GM18873 (cell line): ENCODE results near the gene PHIP.

Source experiments
- ATAC-seq: cut with Tn5 transposase; IDR thresholded peaks from one replicate; pipeline ENCODE4 v1.9.1; 2021; ENCODE audit warnings: mild to moderate bottlenecking, moderate library complexity, moderate number of reproducible peaks; ENCODE audit not compliant: unreplicated experiment, low FRiP score

PHIP gene

DNA sequence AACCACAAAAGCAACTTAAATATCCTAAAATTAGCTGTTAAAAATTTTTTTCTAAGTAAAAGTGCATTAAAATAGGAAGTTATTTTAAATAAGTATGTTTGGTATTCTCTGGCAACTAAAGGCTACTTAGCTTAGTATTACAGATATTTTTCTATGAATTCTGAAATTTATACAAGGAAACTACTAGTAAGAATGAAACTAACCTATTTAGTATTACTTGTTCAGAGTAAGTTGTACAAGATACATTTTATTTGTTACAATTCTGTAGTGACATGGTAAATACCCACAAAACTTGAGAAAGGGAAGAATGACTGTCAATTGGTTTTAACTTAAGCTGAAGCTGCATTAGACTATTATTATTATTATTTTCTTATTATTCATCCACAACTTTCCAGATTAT lies 6.5 kb downstream of the PHIP start:
- ATAC-seq = no peak

DNA sequence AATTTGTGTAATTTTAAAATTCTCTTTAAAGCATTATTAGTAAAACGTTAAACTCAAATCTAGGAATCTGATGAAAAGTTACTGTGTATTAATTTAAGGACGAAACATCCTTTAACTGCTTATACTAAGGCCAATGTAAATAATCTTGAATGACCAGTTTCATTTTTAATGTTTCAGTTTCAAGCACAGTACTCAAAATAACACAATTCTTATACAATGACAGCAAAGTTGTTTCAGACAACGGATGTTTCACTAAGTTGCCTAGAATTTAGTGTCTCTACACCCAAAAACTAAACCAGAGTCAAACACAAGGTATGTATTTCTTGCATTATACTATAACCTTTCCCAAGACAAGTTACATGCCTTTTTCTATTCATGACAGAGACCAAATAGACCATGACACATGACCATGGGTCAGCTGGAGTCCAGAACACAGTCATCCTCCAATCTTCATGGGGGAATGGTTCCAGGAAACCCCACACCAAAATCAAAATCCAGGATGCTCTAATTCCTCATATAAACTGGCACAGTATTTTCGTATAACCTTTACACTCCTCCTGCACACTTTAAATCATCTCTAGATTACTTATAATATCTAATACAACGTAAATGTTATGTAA lies 7.7 kb downstream of the PHIP start:
- ATAC-seq = peak; percentile 68

DNA sequence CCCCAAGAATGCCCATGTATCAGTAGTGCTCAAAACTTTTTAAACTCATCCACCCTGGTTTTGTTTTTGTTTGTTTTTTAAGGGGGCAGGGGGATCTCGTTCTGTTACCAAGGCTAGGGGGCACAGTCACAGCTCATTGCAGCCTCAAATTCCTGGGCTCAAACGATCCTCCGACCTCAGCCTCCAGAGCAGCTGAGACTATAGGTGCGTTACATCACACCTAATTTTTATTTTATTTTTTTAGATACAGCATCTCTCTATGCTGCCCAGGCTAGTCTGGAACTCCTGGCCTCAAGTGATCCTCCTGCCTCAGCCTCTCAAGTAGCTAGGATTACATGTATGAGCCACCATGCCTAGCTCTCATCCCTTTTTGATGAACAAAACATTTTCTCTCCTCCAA lies 11.2 kb downstream of the PHIP start:
- no peak for ATAC-seq

DNA sequence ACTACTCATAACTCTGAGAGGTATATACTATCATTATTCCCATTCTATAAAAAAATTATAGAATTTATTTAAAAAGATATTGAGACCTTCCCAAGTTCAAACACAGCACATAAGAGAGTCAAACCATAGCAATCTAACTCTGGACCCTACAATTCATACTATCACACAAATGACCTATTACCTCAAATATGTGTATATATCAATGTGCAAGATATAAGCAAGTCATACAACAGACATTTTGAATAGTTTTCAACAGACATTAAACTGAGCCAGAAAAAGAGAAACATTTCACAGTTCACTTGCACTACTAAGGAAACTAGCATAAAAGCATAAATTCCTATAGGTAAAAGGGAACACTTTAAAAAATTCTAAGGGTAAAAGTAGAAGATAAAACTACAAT lies 11.7 kb downstream of the PHIP start:
- ATAC-seq = no peak

DNA sequence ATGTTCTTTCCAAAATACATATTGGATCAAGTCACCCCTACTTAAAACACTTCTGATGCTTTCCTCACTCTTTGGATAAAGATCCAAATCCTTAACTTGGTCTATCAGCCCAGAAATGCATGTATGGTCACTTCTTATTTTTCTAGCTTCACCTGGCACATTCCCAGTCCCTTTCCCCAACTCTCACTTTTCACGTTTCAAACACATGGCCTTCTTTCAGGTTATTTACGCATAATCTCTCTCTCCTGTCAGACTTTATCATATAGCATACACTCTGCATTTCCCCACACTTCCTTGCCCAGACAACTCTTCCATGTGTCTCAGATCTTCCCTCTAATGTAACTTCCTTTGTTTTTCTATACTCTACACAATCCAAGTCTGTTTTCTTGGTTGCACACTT lies 12.8 kb downstream of the PHIP start:
- ATAC-seq = no peak

DNA sequence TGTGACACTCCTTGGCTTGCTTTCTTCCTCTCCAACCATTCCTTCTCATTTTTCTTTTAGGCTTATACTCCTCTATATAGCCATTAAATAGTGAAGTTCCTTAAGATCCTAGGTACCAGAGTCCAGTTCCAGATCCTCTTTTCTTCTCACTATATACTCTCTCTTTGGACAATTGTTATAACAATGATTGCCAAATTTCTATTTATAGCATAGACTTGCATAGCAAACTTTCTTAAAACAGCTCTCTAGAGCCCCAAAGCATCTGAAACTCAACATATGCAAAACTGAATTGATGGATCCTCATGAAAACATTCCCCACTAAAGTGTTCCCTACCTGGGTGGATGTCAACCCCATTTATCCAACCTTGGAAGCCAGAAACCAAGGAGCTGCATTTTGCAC lies 13.4 kb downstream of the PHIP start:
- no peak for ATAC-seq

DNA sequence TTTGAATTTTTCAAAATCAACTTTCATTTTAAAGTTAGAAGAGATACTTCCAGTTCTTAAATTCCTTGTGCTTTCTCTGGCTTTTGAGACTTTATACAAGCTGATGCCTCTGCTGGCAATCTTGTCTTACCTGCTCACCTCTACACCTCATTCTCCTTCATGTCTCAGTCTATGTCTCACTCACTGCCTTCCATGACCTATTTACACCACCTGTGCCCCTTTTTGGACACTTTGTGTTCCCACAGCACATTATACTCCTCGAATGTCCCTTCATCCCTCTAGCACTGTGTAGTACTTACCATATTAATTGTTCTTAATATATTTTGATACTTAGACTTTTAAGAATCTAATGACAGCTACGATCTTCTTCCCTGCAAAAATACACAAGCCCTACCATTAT lies 15.3 kb downstream of the PHIP start:
- ATAC-seq = no peak

DNA sequence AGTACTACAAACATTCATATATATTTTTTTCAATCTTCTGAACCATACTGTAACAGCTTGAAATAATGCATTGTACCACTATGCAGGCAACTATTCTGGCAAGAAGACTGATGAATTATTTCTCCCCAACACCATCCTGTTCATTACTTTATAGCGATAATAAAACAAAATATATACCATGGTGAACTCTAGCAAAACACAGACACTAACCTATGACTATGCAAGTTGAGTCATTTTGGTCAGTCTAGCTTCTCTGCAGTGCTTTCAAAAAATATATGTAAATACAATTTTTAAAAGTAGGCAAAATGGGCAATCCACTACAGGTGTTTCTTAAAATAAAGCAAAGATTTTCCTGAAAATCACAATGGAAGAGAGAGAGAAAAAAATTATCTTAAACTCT lies 20.3 kb downstream of the PHIP start:
- no peak for ATAC-seq

DNA sequence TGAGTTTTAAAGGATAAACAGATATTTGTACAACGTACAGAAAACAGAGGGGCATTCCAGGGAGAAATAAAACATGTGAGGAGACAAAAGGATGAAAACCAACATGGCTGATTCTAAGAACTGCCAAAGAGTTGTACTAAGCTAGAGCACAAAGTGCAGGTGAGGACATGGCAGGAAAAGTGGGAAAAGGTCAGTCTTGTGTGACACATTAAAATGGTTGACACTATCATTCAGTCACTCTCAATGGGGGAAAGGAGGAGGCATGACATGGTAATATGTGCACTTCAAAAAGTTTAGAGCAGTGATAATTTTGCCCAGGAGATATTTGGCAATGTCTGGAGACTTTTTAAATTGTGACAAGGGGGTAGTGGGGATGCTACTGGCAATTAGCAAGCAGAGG lies 21.8 kb downstream of the PHIP start:
- ATAC-seq = no peak

DNA sequence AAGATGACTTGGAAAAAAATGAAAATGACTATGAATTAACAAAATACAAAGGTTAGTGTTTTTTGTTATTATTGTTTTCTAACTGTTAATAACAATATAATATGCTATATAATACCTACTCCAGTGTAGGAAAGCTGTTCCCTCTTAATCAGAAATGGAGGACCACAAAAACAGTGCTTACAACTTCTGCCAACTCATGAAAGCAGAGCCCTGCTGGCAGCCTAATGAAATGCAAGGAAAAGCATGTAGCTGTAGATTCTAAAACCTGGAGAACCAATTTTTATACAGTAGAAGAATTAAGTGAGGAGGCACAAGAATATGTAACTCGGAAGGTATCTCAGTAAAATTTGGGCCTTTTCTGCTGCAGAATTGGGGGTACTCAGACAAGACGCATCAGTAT lies 29.4 kb downstream of the PHIP start:
- no peak for ATAC-seq

DNA sequence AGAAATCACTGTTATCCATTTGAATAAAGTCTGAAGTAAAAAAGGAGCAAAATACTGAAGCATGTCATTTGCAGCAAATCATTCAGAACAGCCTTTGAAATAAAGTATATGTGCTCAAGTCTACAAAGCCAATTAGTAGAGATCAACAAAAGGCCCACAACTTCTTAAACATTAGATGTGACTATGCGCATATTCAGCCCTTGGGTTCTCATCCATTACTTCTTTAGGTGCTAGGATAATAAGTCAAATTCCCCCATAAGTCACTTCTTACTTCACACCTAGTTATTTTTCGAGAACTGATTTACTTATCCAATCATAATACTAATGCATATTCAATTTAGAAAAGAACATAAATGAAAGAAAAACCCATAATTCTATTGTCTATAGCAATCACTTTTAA lies 31.0 kb downstream of the PHIP start:
- ATAC-seq = no peak

DNA sequence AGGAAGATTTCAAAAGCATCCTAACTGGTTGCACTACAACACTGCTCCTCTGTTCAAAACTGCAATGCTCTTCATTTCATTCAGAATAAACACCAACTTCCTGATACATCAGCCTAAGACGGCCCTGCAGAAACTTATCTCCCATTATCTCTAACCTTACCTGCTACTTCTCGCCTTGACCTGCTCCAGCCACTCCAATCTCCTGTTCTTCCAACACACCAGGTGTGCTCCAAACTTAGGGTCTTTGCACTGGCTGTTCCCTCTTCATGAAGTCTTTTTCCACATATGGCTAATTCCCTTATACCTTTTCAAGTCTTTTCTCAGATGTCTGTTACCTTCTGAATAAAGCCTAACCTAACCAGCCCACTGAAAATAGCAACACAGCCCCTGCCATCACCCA lies 32.1 kb downstream of the PHIP start:
- ATAC-seq = no peak

DNA sequence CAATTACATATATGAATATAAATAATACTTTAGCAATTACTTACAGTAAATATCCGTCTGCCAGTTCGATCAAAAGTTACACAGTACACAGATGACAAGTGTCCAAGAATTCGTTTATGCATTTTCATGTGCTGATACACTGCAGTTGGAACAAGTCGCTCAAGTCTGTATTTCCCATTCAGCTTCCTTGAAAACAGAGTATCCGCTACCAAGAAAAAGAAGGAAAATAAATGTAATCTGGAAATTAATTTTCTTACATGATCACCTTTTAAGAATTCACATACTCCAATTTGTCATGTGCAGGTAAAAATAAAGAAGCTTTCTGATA lies 35.3 kb downstream of the PHIP start:
- ATAC-seq = no peak

DNA sequence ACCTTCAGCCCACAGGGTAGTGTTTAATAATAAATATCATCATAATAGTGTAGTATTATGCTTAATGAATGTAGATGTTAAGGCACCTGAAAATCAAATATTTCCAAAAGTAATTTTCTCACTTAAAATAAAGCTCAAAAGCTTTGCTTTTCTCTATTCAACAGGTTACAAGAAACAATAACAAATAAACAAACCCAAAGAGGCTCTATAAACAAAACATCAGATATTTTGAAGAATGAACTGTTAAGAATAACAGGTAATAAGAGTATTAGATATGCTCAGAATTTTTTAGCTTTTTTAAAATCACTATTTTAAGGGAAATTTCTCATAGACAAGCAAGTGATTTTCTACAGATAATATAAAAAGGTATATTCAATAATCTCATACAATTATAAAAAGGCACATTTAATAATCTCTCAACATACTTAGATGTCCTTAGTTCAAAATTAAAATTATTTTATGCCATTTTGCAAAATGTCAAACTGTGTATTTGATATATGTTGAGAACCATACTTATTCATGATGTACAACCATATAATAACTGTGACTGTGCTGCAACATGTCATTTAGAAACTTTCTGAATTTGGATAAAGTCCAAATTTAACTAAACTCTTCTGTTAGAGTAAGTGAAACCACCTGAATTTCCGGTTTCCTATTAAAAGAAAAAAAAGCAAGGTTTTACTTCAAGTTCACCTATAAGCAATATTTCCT lies 35.8 kb downstream of the PHIP start:
- peak; percentile 52 for ATAC-seq

DNA sequence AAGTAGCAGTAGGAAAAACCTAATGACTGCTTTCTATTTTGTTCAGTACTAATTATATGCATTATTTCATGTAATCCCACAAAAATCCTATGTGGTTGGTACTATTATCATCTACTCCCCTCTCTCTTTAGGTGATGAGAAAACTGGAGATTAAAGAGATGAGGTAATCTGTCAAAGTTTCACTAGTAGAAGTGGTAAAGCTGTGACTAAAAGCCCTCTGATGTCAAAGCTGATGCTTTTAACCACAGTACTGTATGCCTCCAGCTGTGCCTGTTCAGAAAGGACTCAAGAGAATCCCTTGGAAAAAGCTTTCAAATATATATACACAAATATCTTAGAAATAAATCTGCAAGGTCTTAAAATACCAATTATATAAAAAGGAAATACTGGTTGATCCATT lies 38.0 kb downstream of the PHIP start:
- peak; percentile 65 for ATAC-seq

DNA sequence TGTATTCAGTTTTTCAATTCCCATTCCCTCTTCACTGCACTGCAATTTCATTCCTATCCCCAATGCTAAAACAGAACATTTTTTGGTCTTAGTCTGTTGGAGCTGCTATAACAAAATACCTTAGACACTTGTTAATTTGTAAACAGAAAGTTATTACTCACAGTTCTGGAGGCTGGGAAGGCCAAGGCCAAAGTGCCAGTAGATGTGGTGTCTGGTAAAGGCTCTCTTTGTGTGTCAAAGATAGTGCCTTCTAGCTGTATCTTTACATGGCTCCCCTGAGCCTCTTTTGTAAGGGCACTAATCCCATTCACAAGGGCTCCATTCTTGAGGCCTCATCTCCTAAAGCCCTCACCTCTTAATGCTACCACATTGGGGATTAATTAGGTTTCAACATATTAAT lies 40.0 kb downstream of the PHIP start:
- ATAC-seq = no peak

DNA sequence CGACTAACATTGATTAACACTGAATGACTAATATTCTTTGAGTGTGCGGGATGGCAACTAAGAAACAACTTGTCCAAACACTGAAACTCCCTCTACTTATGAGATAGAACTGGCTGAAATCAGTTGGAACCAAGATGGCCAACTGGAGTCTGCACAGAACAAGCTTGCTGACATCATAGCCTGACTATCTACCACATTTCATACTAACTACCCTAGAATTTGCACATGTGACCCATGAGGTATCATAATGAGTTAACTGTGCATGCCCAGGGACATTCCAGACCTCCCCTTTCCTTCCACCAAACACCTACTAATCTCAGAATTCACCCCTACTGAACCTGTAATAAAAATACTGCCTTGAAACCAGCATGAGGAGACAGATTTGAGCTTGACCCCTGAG lies 43.2 kb downstream of the PHIP start:
- peak; percentile 54 for ATAC-seq

DNA sequence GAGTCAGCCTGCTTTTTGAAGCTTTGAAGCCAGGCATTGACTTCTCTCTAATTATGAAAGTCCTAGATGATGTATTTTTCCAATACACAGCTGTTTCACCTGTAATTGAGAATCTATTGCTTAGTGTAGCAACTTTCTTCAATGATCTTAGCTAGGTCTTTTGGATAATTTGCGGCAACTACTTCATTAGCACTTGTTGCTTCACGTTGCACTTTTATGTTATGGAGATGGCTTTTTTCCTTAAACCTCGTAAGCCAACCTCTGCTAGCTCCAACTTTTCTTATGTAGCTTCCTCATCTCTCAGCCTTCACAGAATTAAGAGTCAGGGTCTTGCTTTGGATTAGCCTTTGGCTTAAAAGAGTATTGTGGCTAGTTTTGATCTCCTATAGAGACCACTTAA lies 44.8 kb downstream of the PHIP start:
- no peak for ATAC-seq

DNA sequence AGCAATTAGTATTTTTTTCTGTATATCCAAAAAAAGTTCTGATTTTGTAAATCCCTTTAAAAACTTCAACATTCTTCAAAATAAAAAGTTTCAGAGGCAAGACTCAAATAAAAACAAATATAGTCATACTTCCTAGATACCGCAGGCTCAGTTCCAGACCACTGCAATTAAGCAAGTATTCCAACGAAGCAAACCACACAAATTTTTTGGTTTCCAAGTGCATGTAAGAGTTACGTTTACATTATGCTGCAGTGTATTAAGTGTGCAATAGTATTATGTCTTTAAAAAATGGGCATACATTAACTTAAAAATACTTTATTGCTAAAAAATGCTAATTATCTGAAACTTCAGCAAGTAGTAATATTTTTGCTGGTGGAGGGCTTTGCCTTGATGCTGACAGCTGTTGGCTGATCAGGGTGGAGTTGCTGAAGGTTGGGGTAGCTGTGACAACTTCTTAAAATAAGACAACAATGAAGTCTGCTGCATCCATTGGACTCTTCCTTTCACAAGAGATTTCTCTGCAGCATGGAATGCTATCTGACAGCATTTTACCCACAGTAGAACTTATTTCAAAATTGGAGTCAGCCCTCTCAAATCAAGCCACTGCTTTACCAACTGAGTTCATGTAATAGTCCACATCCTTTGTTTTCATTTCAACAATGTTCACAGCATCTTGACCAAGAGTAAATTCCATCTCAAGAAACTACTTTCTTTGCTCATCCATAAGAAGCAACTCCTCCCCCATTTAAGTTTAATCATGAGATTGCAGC lies 46.0 kb downstream of the PHIP start:
- ATAC-seq = no peak

DNA sequence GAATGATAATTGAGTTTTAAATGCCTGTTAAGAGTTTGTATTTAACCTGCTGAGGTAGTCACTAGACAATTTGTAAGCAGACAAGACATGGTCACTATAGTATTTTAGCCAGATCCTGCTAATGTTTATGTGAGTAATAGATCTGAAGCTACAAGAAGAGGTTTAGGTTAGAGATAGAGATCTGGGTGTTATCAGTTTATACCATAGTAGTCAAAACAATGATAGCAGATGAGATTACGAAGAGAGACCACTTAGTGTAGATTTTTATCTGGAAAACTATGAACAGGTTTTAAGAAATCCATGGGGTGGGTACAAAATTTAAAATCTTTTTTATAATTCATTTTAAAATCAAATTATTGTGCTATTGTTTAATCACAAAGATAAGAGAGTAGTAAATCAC lies 47.5 kb downstream of the PHIP start:
- no peak for ATAC-seq

DNA sequence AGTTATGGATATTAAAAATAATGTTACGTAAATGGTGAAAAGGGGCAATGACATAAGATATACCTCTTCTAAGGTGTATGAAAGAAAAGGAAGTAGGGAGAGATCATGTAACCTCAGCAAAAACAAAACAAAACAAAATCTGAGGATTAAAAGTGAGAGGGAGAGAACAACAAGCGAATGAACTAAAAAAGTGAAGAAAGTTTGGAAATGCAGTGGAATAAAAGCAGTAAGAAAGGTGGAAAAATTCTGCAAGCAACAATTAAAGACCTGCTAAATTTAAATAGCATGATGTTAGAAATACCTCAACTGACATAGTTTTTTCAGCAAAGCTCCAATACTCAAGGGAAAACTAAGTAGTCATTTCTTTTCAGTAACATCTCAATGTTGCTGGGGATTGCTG lies 48.0 kb downstream of the PHIP start:
- no peak for ATAC-seq
